8988T (cell line): ENCODE measurements around the gene AP5M1.
"Not testable (repeated sequence)": the region's sequence is repeated elsewhere in the genome, so short reads cannot be mapped to it uniquely, and the experiment has no call there.

Source experiments
- DNase-seq: peaks from one replicate; pipeline ENCODE4 v3.0.0; 2011

The AP5M1 gene

GRCh38 chr14:57291692-57292647 is 23.2 kb downstream of the AP5M1 start:
- DNase-seq, result no peak

GRCh38 chr14:57293866-57294837 is 25.4 kb downstream of the AP5M1 start:
- DNase-seq, result no peak

GRCh38 chr14:57295239-57295638 is 26.5 kb downstream of the AP5M1 start:
- DNase-seq, result no peak

- no peak for DNase-seq
Observed at GRCh38 chr14:57297852-57298251, 29.1 kb downstream of the AP5M1 start.

- no peak for DNase-seq
Observed at GRCh38 chr14:57299511-57299910, 30.7 kb downstream of the AP5M1 start.

GRCh38 chr14:57302883-57303282 is 34.1 kb downstream of the AP5M1 start:
- DNase-seq, result no peak

GRCh38 chr14:57314396-57315089 is 45.8 kb downstream of the AP5M1 start:
- DNase-seq, result no peak

- DNase-seq, result peak; percentile 23
Observed at GRCh38 chr14:57317248-57317833, 48.6 kb downstream of the AP5M1 start.

- no peak for DNase-seq
Observed at GRCh38 chr14:57319636-57320192, 50.9 kb downstream of the AP5M1 start.

GRCh38 chr14:57323721-57324120 is 55.0 kb downstream of the AP5M1 start:
- no peak for DNase-seq

- DNase-seq, result no peak
Observed at GRCh38 chr14:57326253-57326652, 57.5 kb downstream of the AP5M1 start.

GRCh38 chr14:57329833-57330232 is 61.1 kb downstream of the AP5M1 start:
- no peak for DNase-seq

GRCh38 chr14:57332475-57332874 is 63.7 kb downstream of the AP5M1 start:
- not testable (repeated sequence) for DNase-seq

- DNase-seq, result not testable (repeated sequence)
Observed at GRCh38 chr14:57333726-57334125, 65.0 kb downstream of the AP5M1 start.

GRCh38 chr14:57343545-57344297 is 75.0 kb downstream of the AP5M1 start:
- DNase-seq, result not testable (repeated sequence)

- no peak for DNase-seq
Observed at GRCh38 chr14:57345106-57345505, 76.3 kb downstream of the AP5M1 start.

GRCh38 chr14:57346741-57347140 is 78.0 kb downstream of the AP5M1 start:
- DNase-seq, result no peak
